A549 (cell line): ENCODE data around the gene LAMB2. TPM values are rescaled to one million over a fixed set of nuclear protein-coding genes. Genes with fewer than 3 reads are reported as not detected.

Source experiments
- ATAC-seq, 2 experiments: fragments of 200-7000 bp in 1 of 2; fragments of >200 bp in 1 of 2; cut with Nextera tagmentation in 1 of 2; cut with Tn5 transposase in 1 of 2; 3 replicates each; pipeline versions ENCODE4 v1.8.0 to v1.9.1; 2018 to 2020; ENCODE audit warnings: mild to moderate bottlenecking in 1 of 2, moderate library complexity in 1 of 2
- CTCF ChIA-PET: fragments of 300-600 bp; sonication (Branson Sonifier 250); formaldehyde crosslinking; extraction: SDS; loops from one replicate; lab custom pipeline; 2021; ENCODE audit warnings: antibody characterized with exemption, inconsistent platforms; lab: Yijun Ruan, JAX
- POLR2A ChIA-PET: fragments of 350-600 bp; formaldehyde crosslinking; extraction: SDS; loops from one replicate; lab custom pipeline; 2021; ENCODE audit warnings: antibody characterized with exemption, inconsistent platforms; lab: Yijun Ruan, JAX
- DNase-seq, 2 experiments: peaks; one replicate each; pipeline versions ENCODE4 v3.0.0 to v3.0.0-alpha.2; 2011 to 2016; ENCODE audit warnings: low read depth in 1 of 2, low spot score in 1 of 2
- FAIRE-seq: peaks from 2 replicates; lab custom pipeline; 2011; peaks lifted over from hg19 to GRCh38; lab: Jason Lieb, UNC
- H3K27ac ChIP-seq, 2 experiments: fragments of >200 bp; sonication (Bioruptor Twin); formaldehyde crosslinking; 3 replicates each; pipeline ENCODE4 v1.5.1; 2016 to 2017
- H3K4me1 ChIP-seq: fragments of >200 bp; sonication (Bioruptor Twin); formaldehyde crosslinking; 3 replicates; pipeline ENCODE4 v1.6.1; 2016
- H3K4me2 ChIP-seq: fragments of >200 bp; sonication (Bioruptor Twin); formaldehyde crosslinking; 3 replicates; pipeline ENCODE4 v1.6.1; 2016
- H3K4me3 ChIP-seq: fragments of >200 bp; sonication (Bioruptor Twin); formaldehyde crosslinking; 3 replicates; pipeline ENCODE4 v1.5.1; 2016
- H3K9me3 ChIP-seq: fragments of >200 bp; sonication (Bioruptor Twin); formaldehyde crosslinking; 3 replicates; pipeline ENCODE4 v1.6.1; 2016
- BCL3 ChIP-seq: fragments of >200 bp; sonication (Bioruptor Twin); formaldehyde crosslinking; IDR thresholded peaks from 3 replicates; pipeline ENCODE4 v1.6.1; 2016
- BHLHE40 ChIP-seq: IDR thresholded peaks from 2 replicates; pipeline ENCODE4 v1.6.1; 2012; ENCODE audit warnings: low read depth, low read length, inconsistent platforms
- CBX8 ChIP-seq: fragments of 200-600 bp; sonication (generic); IDR thresholded peaks from 2 replicates; pipeline ENCODE4 v1.6.1; 2016
- CEBPB ChIP-seq, 2 experiments: fragments of >200 bp in 1 of 2; sonication (Bioruptor Twin) in 1 of 2; formaldehyde crosslinking in 1 of 2; IDR thresholded peaks; 2 replicates each; pipeline ENCODE4 v1.6.1; 2012 to 2016
- CHD4 ChIP-seq: fragments of 200-600 bp; sonication (generic); IDR thresholded peaks from 2 replicates; pipeline ENCODE4 v1.6.1; 2016; ENCODE audit warnings: antibody characterized with exemption, mild to moderate bottlenecking, borderline replicate concordance
- EHF ChIP-seq: fragments of 250-450 bp; sonication (Bioruptor Pico); IDR thresholded peaks from 2 replicates; pipeline ENCODE4 v1.5.0; 2020; ENCODE audit warnings: mild to moderate bottlenecking
- EP300 ChIP-seq, 2 experiments: fragments of >200 bp; sonication (Bioruptor Twin); formaldehyde crosslinking; IDR thresholded peaks; 2 replicates in 1 of 2; 3 replicates in 1 of 2; pipeline ENCODE4 v1.6.1; 2016 to 2017
- FOXS1 ChIP-seq: fragments of 250-450 bp; sonication (Bioruptor Pico); IDR thresholded peaks from 2 replicates; pipeline ENCODE4 v1.5.0; 2020; ENCODE audit warnings: mild to moderate bottlenecking, moderate library complexity
- GATA3 ChIP-seq: IDR thresholded peaks from 2 replicates; pipeline ENCODE4 v1.6.1; 2012; ENCODE audit warnings: borderline replicate concordance
- HES2 ChIP-seq: fragments of >200 bp; sonication (Bioruptor Twin); formaldehyde crosslinking; IDR thresholded peaks from 2 replicates; pipeline ENCODE4 v1.6.1; 2016
- HMGXB4 ChIP-seq: fragments of 250-450 bp; sonication (Bioruptor Pico); IDR thresholded peaks from 2 replicates; pipeline ENCODE4 v1.5.0; 2021; ENCODE audit warnings: mild to moderate bottlenecking, moderate library complexity, borderline replicate concordance
- HOXB5 ChIP-seq: fragments of 250-450 bp; sonication (Bioruptor Pico); IDR thresholded peaks from 2 replicates; pipeline ENCODE4 v1.5.0; 2020; ENCODE audit warnings: mild to moderate bottlenecking, moderate library complexity
- JUN ChIP-seq, 2 experiments: fragments of >200 bp; sonication (Bioruptor Twin); formaldehyde crosslinking; IDR thresholded peaks; 2 replicates in 1 of 2; 3 replicates in 1 of 2; pipeline ENCODE4 v1.6.1; 2016 to 2017
- JUNB ChIP-seq: fragments of >200 bp; sonication (Bioruptor Twin); formaldehyde crosslinking; IDR thresholded peaks from 2 replicates; pipeline ENCODE4 v1.6.1; 2016
- MAX ChIP-seq: IDR thresholded peaks from 2 replicates; pipeline ENCODE4 v1.6.1; 2012
- MAZ ChIP-seq: fragments of 150-350 bp; IDR thresholded peaks from 2 replicates; pipeline ENCODE4 v1.6.1; 2014; ENCODE audit warnings: antibody characterized with exemption, low read depth, low read length, borderline replicate concordance
- MYC ChIP-seq: IDR thresholded peaks from 2 replicates; pipeline ENCODE4 v1.6.1; 2012; ENCODE audit warnings: mild to moderate bottlenecking, inconsistent platforms, low read length, improper control_type of control experiment, borderline replicate concordance
- NFE2L2 ChIP-seq: fragments of 150-350 bp; conservative IDR thresholded peaks from 2 replicates; pipeline ENCODE4 v1.6.1; 2014; ENCODE audit warnings: low read length
- PHF8 ChIP-seq: fragments of 200-600 bp; sonication (generic); IDR thresholded peaks from 2 replicates; pipeline ENCODE4 v1.6.1; 2016; ENCODE audit warnings: low read depth, mild to moderate bottlenecking, antibody characterized with exemption, moderate library complexity, borderline replicate concordance
- POLR2AphosphoS2 ChIP-seq: conservative IDR thresholded peaks from 2 replicates; pipeline ENCODE4 v1.6.1; 2012; ENCODE audit warnings: low read length, improper control_type of control experiment, inconsistent platforms
- REST ChIP-seq: fragments of 200-600 bp; sonication (generic); IDR thresholded peaks from 2 replicates; pipeline ENCODE4 v1.6.1; 2016; ENCODE audit warnings: antibody characterized with exemption, mild to moderate bottlenecking, moderate library complexity
- ZFP36 ChIP-seq: fragments of 450-650 bp; IDR thresholded peaks from 2 replicates; pipeline ENCODE4 v1.6.1; 2014; ENCODE audit warnings: borderline replicate concordance; ENCODE audit not compliant: partially characterized antibody
- ZSCAN20 ChIP-seq: fragments of 250-450 bp; sonication (Bioruptor Pico); IDR thresholded peaks from 2 replicates; pipeline ENCODE4 v1.8.0; 2022; ENCODE audit warnings: mild to moderate bottlenecking, moderate library complexity
- WGBS: methylation state at CpG from one replicate; pipeline ENCODE4 v1.1.6; 2017; ENCODE audit errors: missing lambda C conversion rate; 5-methylcytosine and 5-hydroxymethylcytosine counted together
- polyA plus RNA-seq, 4 experiments: library from polyadenylated mRNA; depleted of rRNA in 3 of 4; stranded (reverse); fragments of >200 nt; fragmentation: RNase III in 1 of 4; extraction: RNeasy Plus Mini Kit Qiagen cat#74134 plus additional on column Dnase treatment in 1 of 4; gene quantifications; 2 replicates in 3 of 4; 3 replicates in 1 of 4; pipeline ENCODE4 v1.2.3, GENCODE V29; 2011 to 2017

LAMB2 gene
- polyA plus RNA-seq, 2 of the 4 experiments (the other 2 are of a cell fraction): 87.3 to 146 TPM

GRCh38 chr3:49119036-49119435 is 13.8 kb downstream of the LAMB2 start:
- WGBS: 94% methylated on average over 8 of the region's 10 CpGs
- no peaks in the 10 kb centered on the region for H3K9me3 ChIP-seq
- CTCF ChIA-PET: interaction anchor here (1.7 kb wide), 1 partner anchor 24 kb away, joined by 7 read pairs; no protein-coding TSS in a partner anchor
- POLR2A ChIA-PET: no interaction called here
- H3K4me3 ChIP-seq: no peak overlapping the region
- ATAC-seq (no peak), FAIRE-seq (no peak), DNase-seq (no peak)
- TF ChIP-seq HOXB5 (CRISPR knock-in tag) (no peak), GATA3 (no peak), EP300 (IDR thresholded peaks at IDR 0.05) (no peak), BCL3 (no peak), PHF8 (no peak), MAX (no peak), JUN (IDR thresholded peaks at IDR 0.05) (no peak), CHD4 (no peak), CEBPB (IDR thresholded peaks at IDR 0.05) (no peak), REST (no peak), HES2 (no peak), MAZ (no peak), BHLHE40 (no peak)
- peak overlapping the region; percentile 93 for H3K4me2 ChIP-seq
- H3K4me1 ChIP-seq: peaks cover 14% of the 10 kb centered on the region
- H3K27ac ChIP-seq: peak overlapping the region in 1 of 2 experiments; percentile 99; a peak in 1 of 6 replicates

- H3K27ac ChIP-seq: no peak overlapping the region
- CTCF ChIA-PET: interaction anchor here (1.3 to 1.6 kb wide), 2 partner anchors 11 to 18 kb away, joined by 4 to 6 read pairs; partner anchors contain the start of gene QRICH1
- FAIRE-seq: no peak
- POLR2A ChIA-PET: no interaction called here
- TF ChIP-seq CBX8 (no peak), NFE2L2 (no peak), FOXS1 (CRISPR knock-in tag) (no peak)
- no peak; a peak in 1 of 6 replicates for ATAC-seq
- DNase-seq: no peak
- H3K4me1 ChIP-seq: no peaks in the 10 kb centered on the region
- no peak overlapping the region for H3K4me2 ChIP-seq
- WGBS: 87% methylated on average over 13 of the region's 14 CpGs
- H3K9me3 ChIP-seq: no peaks in the 10 kb centered on the region
- no peak overlapping the region for H3K4me3 ChIP-seq
These were observed 20.6 kb downstream of the LAMB2 start for GRCh38 chr3:49112262-49112661.

- Histone ChIP-seq H3K4me3 (no peak overlapping the region), H3K9me3 (no peaks in the 10 kb centered on the region), H3K27ac (no peak overlapping the region), H3K4me1 (no peaks in the 10 kb centered on the region), H3K4me2 (no peak overlapping the region)
- DNase-seq (no peak), FAIRE-seq (no peak), ATAC-seq (no peak)
- ChIA-PET POLR2A (interaction anchor here (3.7 kb wide), 1 partner anchor 9 kb away, joined by 12 read pairs; the partner anchor contains the start of gene USP19), CTCF (interaction anchor here (0.9 to 2.0 kb wide), 3 partner anchors 11 to 17 kb away, joined by 3 to 5 read pairs (median 4); partner anchors contain the start of gene QRICH1)
- TF ChIP-seq CEBPB (IDR thresholded peaks at IDR 0.05) (no peak), HMGXB4 (no peak), CHD4 (no peak), JUNB (no peak), POLR2AphosphoS2 (no peak), ZSCAN20 (CRISPR knock-in tag) (no peak), BCL3 (no peak), MYC (no peak), EHF (CRISPR knock-in tag) (no peak), ZFP36 (no peak)
- WGBS: 84% methylated on average over 3 of the region's 6 CpGs
These were observed 21.5 kb downstream of the LAMB2 start for GRCh38 chr3:49111347-49111746.
